Measurements from ENCODE around the gene PYGO2. TPM values are rescaled to one million over a fixed set of nuclear protein-coding genes. Genes with fewer than 3 reads are reported as not detected.
"Not testable (repeated sequence)": the region's sequence is repeated elsewhere in the genome, so short reads cannot be mapped to it uniquely, and the experiment has no call there.

Gene PYGO2
- polyA plus RNA-seq, 1 experiment = 19.3 TPM

- POLR2A ChIA-PET = interaction anchor here (0.7 to 1.0 kb wide), 4 partner anchors 27 to 119 kb away, joined by 3 to 7 read pairs (median 3); partner anchors contain the start of gene PYGO2
- TF ChIP-seq CTCF (IDR thresholded peaks at IDR 0.05; ENCODE audit: low read depth, low read length) = no peak
- no peak overlapping the region for H3K27ac ChIP-seq (ENCODE audit: low read depth, low read length)
- no peaks in the 10 kb centered on the region for H3K27me3 ChIP-seq (ENCODE audit: control insufficient read depth, insufficient read depth, low read length)
- H3K4me3 ChIP-seq (ENCODE audit: low read depth, low read length) = no peak overlapping the region
- CTCF ChIA-PET = interaction anchor here (0.8 to 3.2 kb wide), 5 partner anchors 13 to 61 kb away, joined by 4 to 27 read pairs (median 6); partner anchors contain the start of gene FLAD1
- DNase-seq (ENCODE audit: low read depth, low spot score) = no peak
- no peaks in the 10 kb centered on the region; the same call in 1 of the 2 replicates for H3K9me3 ChIP-seq (ENCODE audit: control insufficient read depth, insufficient read depth, low read length)
Observed at GRCh38 chr1:154996966-154997701, 35.6 kb upstream of the PYGO2 start.

GRCh38 chr1:154995301-154995983 lies 33.9 kb upstream of the PYGO2 start:
- not testable (repeated sequence) for H3K9me3 ChIP-seq (ENCODE audit: control insufficient read depth, insufficient read depth, low read length); H3K27me3 ChIP-seq (ENCODE audit: control insufficient read depth, insufficient read depth, low read length); H3K27ac ChIP-seq (ENCODE audit: low read depth, low read length); DNase-seq (ENCODE audit: low read depth, low spot score); H3K4me3 ChIP-seq (ENCODE audit: low read depth, low read length)
- POLR2A ChIA-PET = interaction anchor here (0.7 to 1.3 kb wide), 4 partner anchors 8 to 26 kb away, joined by 5 to 9 read pairs (median 8); partner anchors contain the start of gene SHC1
- peak; percentile 50 for TF ChIP-seq CTCF (IDR thresholded peaks at IDR 0.05; ENCODE audit: low read depth, low read length)
- CTCF ChIA-PET = interaction anchor here (0.6 to 4.1 kb wide), 14 partner anchors 8 to 174 kb away, joined by 3 to 28 read pairs (median 4); partner anchors contain the start of genes ADAM15, FLAD1, PBXIP1 and PMVK

- Histone ChIP-seq H3K4me3 (ENCODE audit: low read depth, low read length) (no peak overlapping the region), H3K9me3 (ENCODE audit: control insufficient read depth, insufficient read depth, low read length) (no peaks in the 10 kb centered on the region), H3K27ac (ENCODE audit: low read depth, low read length) (no peak overlapping the region), H3K27me3 (ENCODE audit: control insufficient read depth, insufficient read depth, low read length) (no peaks in the 10 kb centered on the region)
- ChIA-PET CTCF (interaction anchor here (1.1 to 4.1 kb wide), 9 partner anchors 11 to 94 kb away, joined by 3 to 28 read pairs (median 4); partner anchors contain the start of genes ADAM15, FLAD1, PBXIP1 and SHC1), POLR2A (interaction anchor here (0.8 to 2.0 kb wide), 2 partner anchors 21 to 24 kb away, joined by 5 to 14 read pairs; partner anchors contain the start of gene SHC1)
- DNase-seq (ENCODE audit: low read depth, low spot score) = no peak
- TF ChIP-seq CTCF (IDR thresholded peaks at IDR 0.05; ENCODE audit: low read depth, low read length) = no peak
Observed at GRCh38 chr1:154994591-154994990, 33.0 kb upstream of the PYGO2 start.

GRCh38 chr1:154994269-154994587 lies 32.6 kb upstream of the PYGO2 start:
- TF ChIP-seq CTCF (IDR thresholded peaks at IDR 0.05; ENCODE audit: low read depth, low read length) = no peak
- H3K9me3 ChIP-seq (ENCODE audit: control insufficient read depth, insufficient read depth, low read length) = no peaks in the 10 kb centered on the region
- CTCF ChIA-PET = interaction anchor here (0.7 to 4.1 kb wide), 8 partner anchors 10 to 435 kb away, joined by 3 to 28 read pairs (median 4); partner anchors contain the start of genes ADAM15, FLAD1 and PBXIP1
- no peak overlapping the region for H3K4me3 ChIP-seq (ENCODE audit: low read depth, low read length)
- H3K27me3 ChIP-seq (ENCODE audit: control insufficient read depth, insufficient read depth, low read length) = no peaks in the 10 kb centered on the region
- no peak for DNase-seq (ENCODE audit: low read depth, low spot score)
- no peak overlapping the region for H3K27ac ChIP-seq (ENCODE audit: low read depth, low read length)
- POLR2A ChIA-PET = interaction anchor here (0.8 to 2.0 kb wide), 3 partner anchors 21 to 90 kb away, joined by 5 to 14 read pairs (median 5); partner anchors contain the start of gene SHC1
